Stimulated activated CD8-positive, alpha-beta memory T cell treated with anti-CD3 and anti-CD28 coated beads, Interleukin-15, amount 100 ng/mL, for 4 hours (primary cell): ENCODE data around the gene RPTOR.

Source experiments
- DNase-seq, 2 donors: peaks; one replicate each; pipeline ENCODE4 v3.0.0-alpha.2; 2020; ENCODE audit warnings: low read depth in 2 of 2

The RPTOR gene

DNA sequence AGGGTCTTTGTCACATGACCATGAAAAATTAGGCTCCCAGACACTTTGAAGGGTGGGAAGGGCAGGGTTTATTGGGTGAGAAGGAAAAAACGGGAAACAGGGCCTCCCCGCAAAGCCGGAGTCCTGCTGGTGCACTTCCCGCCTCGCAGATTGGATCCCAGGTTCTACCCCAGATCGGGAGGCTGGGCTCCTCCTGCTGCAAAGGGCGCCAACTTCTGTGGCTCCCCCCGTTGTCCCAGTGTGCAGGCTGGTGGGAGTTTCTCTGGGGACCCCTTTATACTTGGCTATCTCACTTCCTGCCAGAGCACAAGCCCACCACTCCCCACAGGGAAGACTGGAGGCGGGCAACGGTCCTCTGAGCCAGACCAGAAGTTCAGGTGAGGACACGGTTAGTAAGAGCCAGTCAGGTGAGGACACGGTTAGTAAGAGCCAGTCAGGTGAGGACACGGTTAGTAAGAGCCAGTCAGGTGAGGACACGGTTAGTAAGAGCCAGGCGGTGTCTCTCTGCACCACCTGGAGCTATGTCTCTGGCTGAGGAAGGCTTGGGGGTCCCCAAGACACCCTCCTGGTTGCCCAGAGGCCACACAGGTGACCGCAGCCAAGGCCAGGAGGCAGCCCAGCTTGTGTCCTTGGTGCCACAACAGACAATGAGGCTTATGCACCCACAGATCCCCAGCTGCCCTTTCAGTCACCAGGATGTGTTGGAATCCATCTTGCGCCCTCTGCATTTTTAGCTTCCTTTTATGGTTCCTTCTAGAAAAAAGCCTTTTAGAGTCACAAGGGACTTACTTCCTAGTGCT, 398.9 kb downstream of the RPTOR start:
- DNase-seq, result no peak

DNA sequence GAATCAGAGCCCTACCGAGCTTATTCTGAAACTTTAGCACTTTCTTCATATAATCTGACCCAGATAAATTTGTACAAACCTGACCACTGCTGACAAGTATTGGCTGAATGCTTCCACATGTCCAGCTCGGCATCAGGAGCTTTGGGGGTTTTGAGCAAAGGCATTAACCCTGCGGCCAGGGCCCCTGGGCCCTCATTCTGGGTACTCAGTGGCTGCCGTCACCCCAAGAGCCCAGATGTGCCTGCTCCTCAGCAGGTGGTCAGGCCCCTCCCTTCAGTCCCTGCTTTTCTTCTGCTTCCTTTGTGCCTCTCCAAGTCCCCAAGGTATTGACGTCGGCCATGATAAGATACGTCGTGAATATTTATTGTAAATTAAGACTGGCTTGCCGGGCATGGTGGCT, 399.7 kb downstream of the RPTOR start:
- DNase-seq, result no peak

DNA sequence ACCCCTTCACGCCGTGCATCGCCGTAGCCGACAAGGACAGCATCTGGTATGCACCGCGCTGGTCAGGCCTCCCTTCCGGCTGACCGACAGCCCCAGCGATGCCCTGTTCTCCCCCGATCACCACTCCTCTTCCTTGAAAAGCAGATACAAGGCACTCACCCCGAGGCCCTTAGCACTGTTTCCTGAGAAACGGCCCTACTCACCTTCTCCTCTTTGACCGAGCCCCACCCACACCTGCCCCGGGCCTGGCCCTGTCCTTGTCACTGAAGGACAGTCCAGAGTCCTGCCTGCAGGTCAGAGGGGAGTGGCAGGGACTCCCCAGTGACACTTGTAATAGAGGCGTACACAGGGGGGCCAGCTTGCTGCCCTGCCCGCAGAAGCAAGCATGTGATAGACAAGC, 401.1 kb downstream of the RPTOR start:
- DNase-seq, result no peak

DNA sequence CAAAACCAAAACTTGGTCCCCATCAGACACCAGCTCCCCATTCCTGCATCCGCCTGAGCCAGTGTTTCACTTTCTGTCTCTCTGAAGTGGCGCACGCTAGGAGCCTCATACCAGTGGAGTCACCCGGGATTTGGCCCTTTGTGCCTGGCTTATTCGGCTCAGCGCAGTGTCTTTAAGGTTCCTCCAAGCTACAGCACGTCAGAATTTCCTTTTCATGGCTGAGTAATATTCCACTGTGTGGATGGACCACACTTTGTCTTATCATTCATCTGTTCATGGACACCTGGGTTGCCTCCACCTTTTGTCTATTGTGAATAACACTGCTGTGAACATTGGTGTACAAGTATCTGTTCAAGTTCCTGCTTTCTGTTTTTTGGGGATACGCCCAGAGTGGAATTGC, 401.8 kb downstream of the RPTOR start:
- DNase-seq, result no peak

DNA sequence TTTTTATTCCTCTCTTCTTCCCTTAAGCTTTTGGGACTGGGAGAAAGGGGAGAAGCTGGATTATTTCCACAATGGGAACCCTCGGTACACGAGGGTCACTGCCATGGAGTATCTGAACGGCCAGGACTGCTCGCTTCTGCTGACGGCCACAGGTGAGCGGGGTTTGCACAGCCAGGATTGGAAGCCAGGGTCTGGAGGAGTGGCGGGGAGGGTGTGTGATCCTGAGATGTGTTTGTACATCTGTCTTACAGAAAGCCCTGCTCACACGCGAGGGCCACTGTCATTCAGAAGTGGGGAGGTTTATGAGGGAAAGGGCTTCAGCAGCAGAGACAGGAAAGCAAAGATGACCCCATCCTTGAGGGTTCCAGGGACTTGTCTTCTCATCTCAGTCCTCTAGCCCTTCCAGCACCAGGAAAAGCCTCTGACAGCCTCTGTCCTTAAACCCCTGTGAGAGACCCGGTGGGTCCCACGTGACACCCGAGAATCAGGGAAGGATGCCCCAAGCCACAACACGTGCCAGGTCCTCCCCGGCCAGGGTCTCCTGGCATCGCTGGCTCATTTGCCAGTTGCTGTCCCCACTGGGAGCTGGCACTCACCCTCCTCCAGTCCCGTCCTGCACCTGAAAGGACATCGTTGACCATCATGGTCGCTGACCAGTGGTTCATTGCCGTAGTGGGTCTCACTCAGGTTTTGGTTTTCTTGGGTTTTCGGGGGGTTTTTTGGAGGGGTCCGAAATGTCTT, 402.7 kb downstream of the RPTOR start:
- DNase-seq, result no peak

DNA sequence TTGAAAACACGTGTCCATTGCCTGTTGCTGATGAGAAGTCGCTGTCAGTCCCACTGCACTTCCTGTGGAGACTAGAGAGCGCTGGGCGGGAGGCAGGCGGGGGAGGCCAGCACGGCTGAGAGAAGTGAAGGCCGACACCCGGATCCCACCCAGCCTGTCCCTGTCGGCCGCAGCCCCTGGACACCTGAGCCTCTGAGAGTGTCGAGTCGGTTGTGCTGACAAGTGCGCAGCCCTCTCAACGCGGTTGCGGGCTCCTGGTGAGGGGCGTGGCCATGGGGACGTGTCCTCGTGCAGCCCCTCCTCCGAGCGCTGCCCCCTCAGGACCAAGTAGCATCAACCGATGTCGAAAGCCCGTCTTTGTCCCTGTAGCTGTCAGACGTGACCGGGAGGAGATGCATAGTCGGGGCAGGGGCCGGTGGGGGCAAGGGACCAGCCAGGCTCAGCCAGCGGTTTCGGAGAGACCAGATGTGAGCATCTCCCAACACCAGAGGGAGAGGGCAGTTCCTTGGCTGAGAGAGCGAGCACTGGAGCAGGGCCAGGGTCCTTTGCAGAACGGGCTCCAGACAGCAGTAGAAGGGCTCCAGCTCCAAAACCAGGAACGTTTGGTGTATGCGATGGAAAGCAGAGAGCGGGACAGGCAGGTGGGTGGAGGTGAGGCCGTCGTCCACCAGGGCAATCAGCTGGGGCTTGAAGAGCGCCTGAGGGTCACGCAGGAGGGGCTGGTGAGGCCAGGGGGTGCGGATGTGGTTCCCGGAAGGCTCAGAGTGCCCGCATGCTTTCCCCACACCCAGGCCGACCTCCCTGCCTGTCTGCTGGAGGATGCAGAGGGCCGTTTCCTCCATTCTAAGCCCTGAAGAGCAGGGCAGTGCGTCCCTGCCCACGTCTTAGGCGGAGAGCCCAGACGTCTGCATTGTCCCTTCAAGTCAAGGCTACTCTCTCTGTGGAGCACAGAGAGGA, 403.7 kb downstream of the RPTOR start:
- no peak for DNase-seq

DNA sequence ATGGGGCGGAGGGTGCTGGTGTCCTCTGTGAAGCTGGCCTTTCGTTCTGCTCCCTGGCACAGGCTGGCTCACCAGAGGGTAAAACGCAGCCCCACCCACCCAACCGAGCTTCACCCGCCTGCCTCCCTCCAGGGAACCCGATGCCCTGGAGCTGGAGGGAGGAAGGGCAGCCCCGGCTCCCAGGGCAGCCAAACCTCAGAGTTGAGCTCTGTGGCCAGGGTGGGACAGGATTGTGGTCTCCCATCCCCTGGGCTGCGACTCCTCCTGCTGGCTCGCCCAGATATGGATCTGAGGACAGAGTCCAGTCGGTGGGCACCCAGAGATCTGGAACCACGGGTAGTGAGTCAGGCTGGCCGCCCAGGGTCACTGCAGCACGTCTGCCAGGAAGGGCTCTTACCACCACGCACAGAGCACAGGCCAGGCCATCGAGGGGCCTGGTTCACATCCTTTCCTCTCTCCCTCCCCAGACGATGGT, 404.4 kb downstream of the RPTOR start:
- DNase-seq, result no peak

DNA sequence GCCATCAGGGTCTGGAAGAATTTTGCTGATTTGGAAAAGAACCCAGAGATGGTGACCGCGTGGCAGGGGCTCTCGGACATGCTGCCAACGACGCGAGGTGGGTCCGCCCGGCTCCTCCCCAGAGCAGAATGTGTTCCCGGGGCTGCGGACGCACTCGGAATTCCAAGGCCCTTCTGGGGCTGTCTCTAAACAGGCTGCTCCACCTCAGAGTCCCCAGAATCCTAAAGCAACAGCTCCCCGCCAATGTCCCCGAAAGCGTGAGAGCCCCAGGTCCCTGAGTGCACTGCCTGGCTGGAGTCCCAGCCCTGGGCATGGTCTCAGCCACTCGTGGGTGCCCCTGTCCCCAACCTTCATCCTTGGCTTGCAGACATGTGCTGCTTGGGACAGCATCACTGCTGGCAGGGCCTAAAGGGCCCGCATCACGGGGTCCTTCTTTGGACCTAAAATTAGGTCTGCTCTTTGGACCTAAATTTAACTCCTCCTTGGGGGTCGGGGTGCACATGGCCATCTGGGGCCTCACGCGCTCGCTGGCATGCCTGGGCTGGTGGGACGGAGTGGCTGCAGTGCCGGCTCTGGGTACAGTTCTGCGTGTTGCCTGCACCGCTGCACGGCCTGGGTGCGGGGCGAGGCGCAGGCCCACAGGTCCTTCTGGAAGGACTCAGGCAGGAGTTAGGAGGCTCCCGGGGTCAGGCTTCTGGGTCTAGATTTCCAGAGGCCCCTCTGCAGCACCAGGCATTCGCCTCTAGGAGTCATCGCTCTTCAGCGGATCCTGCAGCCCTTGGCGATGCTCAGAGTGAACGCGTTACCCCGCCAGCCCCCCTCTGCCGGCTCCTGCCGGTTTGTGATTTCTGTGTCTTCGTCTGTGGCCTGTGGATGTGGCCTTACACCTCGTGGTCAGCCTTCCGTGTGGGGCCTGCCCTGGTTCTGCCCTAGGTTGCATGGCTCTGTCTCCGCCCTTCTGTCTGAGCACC, 405.1 kb downstream of the RPTOR start:
- no peak for DNase-seq

DNA sequence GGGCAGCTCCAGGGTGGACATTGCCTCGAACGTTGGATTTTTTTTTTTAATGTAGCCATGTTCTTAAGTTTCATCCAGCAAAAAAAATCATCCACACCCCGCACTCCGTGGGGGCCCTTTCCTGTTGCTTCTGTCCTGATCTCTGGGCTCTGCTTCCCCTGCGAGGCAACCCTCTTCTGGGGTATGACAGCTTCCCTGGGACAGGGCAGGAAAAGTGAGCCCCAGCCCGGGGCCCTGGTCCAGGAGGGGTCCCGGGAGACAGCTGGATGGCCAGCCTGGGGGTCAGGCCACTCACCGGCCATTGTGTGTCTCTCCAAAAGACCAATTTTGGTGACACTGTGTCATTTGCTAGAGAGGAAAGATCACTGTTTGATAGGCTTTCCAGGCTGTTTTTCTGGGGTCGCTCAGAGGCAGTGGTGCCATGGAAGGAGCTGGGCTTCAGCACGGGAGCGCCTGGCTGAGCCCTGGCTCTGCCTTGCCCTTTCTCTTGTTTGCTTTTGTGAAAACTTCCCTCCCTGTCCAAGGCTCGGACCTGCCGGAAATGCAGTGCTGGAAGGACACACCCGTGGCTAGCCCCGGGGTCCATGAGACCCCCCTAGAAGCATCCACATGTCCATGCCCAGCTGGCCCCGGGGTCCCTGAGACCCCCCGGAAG, 406.0 kb downstream of the RPTOR start:
- DNase-seq, result no peak

DNA sequence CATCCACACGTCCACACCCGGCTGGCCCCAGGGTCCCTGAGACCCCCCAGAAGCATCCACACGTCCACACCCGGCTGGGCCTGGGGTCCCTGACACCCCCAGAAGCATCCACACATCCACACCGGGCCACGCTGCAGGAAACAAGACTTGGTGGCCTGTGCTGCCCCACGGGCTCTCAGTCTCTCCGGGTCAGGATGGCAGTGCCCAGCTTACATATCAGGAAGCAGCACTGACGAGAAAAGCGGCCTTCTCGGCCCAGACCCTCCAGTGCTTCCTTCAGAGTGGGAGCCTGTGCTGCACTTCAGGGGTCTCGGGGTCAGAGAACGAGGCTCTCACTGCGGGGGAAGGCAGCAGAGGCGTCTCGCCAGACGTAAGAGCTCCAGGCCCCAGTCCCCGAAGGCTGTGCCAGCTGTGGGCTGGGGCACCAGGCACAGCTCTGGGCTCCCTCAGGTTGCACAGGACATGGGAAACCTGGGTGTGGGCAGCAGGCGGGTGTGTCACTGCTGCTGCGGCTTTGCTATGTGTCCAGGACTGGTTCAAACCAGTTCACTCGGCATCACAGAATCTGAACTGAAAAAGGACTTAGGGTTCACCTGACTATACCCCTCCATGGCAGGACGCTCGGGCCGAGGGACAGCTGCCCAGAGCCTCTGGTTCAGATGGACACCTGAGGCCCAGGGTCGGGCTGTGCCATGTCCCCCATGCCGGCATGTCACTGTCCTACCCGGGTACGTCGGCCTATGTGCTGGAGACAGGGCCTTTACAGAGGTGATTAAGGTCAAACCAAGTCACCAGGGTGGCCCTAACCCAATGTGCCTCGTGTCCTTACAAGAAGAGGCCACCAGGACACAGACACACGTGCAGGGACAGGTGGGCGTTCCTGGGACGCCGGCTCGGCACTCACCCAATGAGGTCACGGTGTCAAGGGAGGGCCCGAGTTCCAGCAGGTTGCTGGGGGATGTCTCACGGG, 406.8 kb downstream of the RPTOR start:
- no peak for DNase-seq

DNA sequence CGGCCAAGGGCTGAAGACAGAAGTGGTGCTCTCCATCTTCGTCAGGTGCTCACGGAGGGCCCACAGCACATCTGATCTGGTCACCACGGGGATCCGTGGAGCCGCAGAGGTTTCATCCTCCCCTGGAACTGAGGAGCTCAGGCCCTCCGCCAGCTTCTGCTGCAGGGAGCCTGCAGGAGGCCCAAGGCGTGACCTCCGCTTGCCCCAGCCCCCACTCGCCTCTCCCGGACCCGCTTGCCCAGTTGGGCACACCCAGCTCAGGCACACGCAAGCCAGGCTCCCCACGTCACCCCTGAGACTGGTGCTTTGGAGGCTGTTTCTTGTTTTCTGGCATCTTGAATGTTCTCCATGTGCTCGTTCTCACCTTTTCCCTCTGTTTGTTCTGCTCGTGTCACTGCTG, 407.7 kb downstream of the RPTOR start:
- DNase-seq, result no peak

DNA sequence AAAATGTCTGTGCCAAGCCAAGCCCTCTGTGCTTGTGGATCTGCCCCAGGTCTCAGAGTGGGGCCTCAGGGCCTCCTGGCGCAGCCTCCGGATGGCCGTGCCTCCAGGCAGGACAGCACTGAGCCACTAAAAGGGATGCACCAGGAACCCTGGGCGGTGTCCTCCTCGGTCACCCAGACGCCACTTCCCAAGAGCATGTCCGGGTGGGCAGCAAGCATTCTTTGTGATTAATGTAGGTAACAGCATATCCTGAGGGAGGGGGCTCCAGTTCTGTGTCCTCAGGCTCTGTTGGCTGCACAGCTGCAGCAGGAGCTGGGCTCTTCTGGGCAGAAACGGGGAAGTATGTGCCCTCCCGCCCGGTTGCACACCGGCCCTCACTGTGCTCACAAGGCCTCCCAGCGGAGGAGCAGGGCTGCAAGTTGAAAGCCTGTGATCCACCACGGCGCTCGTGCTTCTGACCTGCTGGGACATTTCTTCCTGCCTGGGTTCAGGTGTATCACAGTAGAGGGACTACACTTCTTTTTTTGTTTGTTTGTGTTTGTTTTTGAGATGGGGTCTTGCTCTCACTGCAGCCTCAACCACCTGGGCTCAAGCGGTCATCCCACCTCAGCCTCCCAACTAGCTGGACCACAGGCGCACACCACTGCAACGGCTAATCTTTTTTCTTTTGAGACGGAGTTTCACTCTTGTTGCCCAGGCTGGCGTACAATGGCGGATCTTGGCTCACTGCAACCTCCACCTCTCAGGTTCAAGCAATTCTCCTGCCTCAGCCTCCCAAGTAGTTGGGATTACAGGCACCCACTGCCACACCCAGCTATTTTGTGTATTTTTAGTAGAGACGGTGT, 409.1 kb downstream of the RPTOR start:
- DNase-seq, result no peak

DNA sequence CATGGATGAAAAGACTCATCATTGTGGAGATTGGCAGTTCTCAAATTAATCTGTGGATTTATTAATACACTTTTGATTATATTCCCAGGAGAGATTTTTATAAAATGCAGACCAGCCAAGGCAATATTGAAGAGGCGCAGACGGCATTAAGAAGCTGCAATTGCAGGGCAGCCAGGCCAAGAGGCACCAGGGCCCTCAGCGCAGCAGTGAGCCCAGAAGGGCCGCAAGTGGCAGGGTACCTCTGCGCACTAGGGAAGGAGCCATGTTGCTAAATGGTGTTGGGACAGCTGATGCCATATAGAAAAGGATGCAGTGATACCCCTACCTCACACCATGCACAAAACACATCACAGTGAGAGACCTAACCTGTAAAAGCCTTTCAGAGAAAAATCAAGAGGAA, 410.4 kb downstream of the RPTOR start:
- DNase-seq, result no peak

DNA sequence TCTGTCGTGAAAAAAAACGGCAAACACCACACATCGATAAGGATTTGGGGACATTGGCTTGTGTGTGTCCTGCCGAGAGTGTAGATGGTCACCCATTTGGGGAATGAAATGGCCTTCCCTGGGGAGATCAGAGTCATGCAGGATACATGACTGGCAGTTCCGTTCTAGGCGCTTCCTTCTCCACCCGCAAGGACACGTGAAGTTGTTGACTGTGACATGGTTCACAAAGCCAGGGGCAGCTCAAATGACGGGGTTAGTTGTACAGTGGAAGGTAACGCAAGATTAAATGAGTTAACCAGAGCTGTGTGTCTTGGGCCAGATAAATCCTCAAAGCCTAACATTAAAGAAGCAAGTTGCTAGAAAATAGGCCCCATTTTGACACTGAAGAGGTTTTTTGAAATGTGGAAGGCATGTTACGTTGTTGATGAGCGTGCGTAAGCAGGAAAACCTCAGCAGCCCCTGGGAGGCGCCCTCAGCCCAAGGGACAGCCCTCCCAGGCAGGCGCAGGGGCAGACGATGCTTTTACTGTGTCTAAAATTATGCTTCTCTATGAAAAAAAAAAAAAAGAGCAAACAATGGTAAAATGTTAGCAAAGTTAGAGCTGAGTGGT, 411.1 kb downstream of the RPTOR start:
- no peak for DNase-seq

DNA sequence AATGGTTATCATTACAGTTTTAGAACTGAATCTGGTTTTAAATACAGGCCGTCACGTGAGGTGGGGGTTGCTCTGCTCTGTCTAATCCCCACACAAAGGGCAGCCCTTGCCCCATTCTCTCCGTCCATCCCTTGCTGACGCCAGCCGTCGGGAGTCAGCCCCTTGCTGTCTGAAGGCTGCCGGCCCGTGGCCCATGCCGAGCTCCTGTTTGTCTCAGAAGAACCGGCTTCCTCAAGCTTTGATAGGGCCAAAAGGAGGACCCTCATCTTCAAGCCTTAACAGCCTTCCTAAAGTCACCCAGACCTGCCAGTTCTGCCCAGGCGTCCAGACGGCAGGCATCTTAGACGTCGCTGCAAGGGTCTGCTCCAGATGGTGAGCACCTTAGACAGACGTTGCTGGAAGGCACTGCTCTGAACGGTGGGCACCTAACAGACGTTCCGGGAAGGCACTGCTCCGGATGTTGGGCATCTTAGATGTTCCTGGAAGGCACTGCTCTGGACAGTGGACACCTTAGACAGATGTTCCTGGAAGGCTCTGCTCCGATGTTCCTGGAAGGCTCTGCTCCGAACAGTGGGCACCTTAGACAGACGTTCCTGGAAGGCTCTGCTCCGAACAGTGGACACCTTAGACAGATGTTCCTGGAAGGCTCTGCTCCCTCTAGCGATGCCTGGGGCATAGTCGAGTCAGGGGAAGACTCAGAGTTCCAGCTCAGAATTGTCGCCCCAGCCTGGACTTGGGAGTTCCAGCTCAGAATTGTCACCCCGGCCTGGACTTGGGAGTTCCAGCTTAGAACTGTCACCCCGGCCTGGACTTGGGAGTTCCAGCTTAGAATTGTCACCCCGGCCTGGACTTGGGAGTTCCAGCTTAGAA, 411.9 kb downstream of the RPTOR start:
- no peak for DNase-seq

DNA sequence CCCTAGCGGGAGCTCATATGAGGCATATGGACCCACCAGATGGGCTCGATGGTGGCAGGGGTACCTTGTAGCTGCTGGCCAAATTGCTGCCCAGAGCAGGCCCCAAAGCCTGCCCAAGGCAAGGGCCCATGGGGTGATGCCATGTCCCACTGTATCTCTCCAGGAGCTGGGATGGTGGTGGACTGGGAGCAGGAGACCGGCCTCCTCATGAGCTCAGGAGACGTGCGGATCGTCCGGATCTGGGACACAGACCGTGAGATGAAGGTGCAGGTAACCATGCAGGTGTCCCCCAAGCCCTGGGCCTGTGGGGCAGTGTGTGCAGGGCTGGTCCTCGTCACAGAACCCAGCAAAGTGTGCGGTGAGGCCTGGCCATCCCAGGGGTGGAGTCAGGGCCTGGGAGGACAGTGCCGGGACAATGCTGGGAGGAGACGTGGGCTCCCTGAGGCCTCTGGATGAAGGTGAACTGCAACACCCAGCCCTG, 412.9 kb downstream of the RPTOR start:
- DNase-seq, result no peak
